GM18511 (cell line): ENCODE results near the gene DPEP3.
"Not testable (repeated sequence)": the region's sequence is repeated elsewhere in the genome, so short reads cannot be mapped to it uniquely, and the experiment has no call there.

Experiments used
- ATAC-seq: cut with Tn5 transposase; IDR thresholded peaks from one replicate; pipeline ENCODE4 v1.9.1; 2021; ENCODE audit warnings: mild to moderate bottlenecking, moderate library complexity; ENCODE audit not compliant: unreplicated experiment

DPEP3 gene

DNA sequence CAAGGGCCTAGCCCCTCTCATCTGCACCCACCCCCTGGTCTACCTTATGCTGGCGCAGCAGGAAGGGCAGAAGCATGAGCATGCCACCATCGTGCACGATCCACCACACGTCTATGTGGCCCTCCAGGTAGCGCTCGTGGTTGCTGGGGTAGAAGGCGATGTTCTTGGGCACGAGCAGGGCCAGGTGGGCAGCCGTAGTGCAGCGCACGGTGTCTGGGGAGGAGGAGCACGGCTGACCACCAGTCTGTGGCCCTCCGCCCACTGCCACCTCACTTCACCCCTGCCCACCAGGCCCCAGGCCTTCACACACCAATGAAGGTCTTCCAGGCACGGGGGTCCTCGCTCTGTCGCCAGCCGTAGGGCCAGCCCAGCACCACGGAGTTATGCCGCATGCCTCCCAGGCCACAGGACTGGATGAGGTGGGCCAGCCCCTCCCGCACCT is 34.1 kb downstream of the DPEP3 start:
- no peak for ATAC-seq

DNA sequence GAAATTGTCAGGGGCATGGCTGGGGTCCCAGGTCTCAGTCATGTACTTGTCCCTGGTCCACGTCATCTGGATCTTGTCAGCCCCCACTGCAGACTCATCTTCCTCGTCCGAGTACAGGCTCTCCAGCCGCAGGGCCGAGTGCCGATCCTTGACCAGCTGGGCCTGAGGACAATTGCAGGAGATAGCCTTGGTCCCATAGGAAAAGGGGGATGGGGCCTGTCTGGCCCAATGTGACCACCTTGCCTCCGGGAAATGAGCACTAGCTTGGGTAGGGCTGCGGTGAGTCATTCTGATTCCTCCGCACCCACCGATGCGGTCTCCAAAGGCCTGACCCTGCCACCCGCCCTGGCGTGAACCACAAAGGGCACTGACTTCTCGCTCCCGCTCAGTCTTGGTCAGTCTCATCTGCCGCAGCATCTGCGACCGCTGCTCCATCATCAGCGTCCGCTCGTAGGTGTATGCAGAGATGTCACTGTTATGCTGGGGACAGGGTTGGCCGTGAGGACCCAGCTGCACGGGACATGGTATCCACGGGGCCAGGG is 34.8 kb downstream of the DPEP3 start:
- ATAC-seq = no peak

DNA sequence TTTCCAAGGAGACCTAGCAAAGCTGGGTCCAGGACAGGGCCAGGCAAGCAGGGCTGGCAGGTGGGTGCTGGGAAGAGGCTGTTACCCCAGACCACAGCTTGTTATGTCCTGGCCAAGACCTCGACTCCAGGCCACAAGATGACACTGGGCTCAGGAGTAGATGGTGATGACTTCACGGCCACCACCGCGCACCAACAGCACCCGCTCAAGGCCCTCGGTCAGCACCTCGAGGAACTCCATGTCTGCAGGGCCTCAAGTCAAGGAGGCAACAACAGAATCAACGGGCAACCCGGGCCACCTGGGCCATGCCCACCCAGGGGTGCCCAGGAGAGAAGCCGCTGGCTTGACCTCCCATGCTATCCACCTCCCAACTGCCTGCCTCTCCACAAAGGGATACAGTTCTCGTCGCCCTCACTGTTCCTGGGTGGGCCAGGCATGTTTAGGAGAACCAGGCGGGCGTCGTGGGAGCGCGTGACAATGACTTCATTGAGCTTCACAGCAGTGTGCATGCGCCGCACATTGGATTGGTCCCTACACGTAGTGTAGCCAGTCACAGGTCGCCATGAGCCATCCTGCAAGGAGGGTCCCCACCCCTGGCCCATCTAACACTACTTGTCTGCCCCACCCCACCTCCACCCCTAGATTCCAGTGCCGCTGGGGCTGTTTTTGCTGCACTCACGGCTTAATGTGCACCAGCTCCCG is 35.5 kb downstream of the DPEP3 start:
- no peak for ATAC-seq

DNA sequence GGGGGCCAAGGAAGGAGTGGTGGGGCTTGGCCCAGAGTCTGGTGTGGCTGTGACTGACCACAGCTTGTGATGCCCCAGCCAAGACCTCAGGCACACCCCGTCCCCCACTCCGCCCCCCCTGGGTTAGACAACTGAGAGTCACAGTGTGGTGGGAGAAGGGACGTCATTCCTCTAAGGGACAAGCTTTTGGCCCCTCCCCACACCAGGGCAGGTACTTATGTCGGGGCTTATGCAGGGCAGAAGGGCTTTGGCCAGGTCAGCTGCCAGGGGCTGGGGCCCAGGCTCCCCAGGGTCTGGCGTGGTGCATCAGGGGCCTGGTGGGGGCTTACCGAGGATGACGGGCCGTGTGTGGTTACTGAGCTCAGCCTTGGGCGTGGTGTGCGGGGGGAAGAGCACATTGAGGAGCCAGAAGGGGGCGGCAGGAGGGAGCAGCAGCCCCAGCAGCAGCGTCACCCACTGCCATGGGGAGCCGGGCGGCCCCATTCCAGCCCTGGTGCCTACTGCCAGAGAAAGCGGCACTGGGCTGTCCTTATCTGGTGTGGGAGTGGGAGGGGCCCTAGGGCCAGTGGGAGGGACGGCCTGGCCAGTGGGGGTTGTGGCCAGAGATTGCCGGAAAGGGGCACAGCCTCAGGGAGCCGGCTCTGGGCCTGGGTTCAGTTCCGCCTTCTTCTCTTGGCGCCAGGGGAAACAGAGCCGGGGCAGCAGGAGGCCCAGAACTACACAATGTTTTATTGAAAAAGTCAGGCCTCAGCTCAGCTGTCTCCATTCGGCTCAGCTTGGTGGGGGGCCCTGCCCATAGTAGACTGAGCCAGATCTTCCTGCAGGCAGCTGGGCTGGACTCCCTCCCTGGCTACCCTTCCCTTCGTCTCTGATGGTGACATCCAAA is 36.4 kb downstream of the DPEP3 start, which contains the start of gene LCAT:
Gene LCAT, minus strand, starts transcription at position 502 of the 886 bp plus-strand sequence. Its CDS starts 19 bp downstream, at position 483.
- ATAC-seq = no peak

DNA sequence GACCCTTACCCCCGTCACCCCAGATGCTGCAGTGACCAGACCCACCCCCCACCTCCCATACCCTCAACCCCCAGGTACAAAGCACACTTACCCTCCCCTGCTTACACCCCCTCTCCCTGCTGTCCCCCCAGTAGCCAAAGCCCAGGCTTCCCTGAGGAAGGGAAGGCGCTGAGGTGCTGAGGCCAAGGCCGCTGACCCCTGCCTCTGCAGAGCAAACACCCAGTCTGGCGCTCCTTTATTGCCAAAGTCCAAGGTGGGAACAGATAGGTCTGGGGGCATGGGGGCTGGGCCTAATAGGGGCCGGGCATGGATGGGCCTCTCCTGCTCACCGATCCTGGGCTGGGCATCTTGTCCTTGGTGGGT is 37.1 kb downstream of the DPEP3 start:
- no peak for ATAC-seq

DNA sequence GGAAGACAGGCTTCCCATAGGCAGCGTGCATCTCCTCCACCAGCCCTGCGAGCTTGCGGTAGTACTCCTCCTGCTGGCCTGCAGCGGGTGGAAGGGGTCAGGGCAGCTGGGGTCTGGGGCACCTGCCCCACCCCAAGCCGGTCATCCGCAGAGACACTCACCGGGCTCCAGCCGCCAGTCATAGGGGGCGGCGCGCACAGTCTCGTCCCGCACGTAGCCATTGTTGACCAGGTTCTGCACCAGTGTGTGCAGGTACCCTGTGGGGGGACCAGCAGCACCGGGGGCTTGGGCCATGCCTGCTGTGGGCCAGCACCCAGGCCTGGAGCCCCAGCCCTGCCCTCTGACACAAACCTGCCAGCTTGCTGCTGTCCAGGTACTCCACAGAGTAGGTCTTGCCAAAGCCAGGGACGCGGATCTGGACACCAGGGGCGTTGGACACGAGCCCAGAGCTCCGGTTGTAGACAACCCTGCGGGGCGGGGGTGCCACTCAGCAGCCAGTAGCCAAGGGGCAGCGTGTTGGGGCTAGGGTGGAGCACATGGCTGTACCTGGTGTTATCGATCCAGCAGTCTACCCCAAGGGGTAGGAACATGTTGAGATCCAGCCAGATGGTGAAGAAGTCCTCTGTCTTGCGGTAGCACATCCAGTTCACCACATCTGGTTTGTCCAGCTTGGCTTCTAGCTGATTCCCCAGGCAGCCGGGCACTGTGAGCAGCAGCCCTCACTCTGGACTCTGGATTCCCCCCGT is 37.6 kb downstream of the DPEP3 start:
- no peak for ATAC-seq

DNA sequence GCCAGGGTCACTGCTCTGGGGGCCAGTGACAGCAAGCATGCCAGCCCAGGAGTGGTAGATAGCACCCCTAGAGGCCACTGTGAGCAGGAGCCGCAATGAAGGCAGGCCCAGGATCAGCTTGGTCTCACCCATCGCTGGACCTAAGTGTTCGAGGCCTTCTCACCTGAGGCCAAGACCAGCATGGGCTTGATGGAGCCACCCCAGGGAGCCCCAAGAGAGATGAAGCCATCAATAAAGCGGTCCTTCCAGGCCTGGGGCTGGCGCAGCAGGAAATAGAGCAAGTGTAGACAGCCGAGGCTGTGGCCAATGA is 38.1 kb downstream of the DPEP3 start:
- no peak for ATAC-seq

DNA sequence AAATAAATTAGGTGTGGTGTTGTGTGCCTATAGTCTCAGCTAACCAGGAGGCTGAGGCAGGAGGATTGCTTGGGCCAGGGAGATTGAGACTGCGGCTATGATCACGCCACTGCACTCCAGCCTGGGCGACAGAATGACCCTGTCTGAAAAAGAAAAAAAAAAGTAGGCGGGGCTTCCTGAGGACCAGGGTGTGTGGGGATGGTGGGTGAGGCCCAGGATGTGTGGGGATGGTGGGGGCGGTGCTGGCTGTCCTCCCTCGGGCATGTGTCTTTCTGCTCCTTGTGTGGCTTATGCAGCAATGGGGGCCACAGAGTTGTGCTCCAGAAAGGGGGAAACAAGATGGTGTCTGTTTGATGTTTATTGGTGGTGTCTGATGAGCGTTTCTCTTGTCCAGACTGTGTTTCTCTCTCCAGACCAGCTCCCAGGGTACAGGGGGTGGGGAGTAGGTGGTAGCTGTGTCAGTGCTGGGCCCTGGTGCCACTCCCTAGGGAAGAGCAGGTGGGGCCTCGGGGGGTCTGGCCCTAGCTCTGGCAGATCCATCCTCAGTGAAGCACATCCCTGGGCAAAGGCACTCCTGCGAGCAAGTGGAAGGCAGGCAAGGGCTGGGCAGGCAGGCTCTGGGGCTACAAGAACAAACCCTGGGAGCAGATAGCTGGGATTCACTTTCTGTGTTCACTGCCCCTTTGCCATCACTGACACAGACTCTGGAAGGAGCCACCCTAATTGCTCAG is 38.7 kb downstream of the DPEP3 start:
- no peak for ATAC-seq

DNA sequence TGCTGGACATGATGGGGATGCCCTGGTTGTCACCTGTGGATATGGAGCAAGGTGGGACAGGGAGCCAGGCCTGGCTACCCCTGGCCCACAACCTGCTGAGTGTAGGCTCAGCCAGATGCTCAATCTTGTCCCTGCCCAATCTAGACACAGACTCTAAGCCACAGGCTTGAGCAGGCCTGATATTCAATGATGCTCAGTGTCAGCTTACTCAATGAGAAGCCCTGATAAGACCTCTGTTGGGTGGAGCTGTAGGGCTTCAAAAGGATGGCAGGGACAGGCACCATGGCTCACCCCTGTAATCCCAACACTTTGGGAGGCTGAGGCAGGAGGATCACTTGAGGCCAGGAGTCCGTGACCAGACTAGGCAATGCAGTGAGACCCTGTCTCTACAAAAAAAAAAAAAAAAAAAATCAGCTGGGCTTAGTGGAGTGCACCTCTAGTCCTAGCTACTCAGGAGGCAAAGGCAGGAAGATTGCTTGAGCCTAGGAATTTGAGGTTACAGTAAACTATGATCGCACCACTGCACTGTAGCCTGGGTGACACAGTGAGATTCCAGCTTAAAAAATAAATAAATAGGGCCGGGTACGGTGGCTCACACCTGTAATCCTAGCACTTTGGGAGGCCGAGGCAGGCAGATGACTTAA is 39.7 kb downstream of the DPEP3 start:
- ATAC-seq = no peak

DNA sequence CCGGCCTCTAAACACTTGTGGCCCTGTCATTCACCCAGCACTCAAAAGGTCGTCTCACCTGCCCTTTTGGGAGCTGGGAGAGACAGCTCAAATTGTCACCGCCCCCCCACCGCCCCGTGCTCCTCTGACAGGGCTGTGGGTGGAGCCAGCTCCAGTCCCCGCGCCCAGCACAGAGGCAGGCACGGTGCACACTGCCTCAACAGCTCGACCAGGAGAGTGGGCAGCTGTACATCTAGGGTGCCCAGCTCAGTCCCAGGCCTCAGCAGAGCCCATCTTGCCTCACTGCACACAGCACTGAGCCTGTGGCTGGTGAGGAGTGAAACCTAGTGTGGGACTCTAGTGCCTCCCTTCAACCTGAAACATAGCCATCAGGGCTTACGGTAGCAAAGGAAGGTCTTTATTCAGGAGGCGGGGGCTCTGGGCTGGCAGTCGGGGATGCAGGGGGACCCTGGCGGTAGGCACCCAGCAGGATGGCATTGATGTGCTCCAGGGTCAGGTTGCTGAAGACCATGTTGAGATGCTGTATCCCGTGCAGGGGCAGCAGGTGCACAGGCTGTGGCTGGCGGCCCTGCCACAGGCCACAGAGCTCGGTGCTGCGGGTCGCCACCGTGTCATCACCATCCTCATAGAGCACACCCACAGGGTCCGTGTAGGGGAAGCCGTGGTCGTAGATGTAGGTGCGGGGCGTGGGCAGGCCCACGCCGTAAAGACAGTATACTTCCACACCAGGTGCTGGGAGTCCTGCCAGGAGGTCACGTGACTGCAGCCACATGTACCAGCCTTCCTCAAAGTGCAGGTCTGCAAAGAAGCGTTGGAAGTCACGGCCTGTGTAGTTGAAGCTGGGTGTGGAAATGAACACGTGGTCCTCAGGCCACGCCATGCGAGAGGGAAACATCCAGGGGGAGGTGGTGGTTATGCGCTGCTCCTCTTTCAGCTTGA is 40.5 kb downstream of the DPEP3 start:
- no peak for ATAC-seq

DNA sequence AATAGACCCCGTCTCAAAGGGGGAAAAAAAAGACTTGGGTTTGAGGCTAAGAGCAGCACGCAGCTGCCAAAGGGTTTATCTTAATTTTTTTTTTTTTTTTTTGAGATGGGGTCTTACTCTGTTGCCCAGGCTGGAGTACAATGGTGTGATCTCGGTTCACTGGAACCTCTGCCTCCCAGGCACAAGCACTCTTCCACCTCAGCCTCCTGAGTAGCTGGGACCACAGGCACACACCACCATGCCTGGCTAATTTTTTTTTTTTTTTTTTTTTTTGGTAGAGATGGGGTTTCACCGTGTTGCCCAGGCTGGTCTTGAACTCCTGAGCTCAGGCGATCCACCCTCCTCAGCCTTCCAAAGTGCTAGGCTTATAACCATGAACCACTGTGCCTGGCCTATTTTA is 42.6 kb downstream of the DPEP3 start:
- ATAC-seq = not testable (repeated sequence)

DNA sequence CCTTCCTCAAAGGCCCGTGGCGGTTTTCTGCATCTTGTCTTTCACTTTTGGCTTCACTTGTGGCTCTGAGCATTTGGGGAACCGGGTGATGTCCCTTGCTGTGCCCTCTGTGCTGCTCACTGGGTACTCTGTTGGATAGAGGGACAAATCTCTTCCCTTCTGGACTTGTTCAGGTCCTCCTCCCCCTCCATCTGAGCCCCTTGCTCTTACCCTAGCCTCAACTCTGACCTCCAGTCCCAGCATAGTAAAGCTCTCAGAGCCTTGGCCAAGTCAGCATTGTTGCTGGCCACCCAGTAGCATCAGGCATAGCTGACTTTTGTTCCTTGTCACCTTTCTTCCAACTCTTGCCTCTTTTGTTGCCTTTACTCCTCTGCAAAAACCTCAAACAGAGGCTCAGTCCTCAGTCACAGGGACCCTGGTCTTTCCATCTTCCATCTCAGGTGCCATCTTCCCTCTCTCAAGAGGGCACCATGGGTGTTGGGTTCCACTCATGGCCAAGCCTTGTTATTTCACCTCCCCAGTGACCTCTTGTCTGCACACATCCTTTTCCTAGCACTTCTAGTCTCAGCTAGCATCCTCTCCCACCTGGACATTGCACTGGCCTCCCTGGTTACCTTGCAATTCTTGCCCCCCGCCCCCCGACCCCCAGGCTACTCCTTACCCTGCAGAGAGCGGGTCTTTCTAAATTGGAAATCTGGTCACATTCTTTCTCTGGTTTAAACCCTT is 43.3 kb downstream of the DPEP3 start:
- peak; percentile 65 for ATAC-seq

DNA sequence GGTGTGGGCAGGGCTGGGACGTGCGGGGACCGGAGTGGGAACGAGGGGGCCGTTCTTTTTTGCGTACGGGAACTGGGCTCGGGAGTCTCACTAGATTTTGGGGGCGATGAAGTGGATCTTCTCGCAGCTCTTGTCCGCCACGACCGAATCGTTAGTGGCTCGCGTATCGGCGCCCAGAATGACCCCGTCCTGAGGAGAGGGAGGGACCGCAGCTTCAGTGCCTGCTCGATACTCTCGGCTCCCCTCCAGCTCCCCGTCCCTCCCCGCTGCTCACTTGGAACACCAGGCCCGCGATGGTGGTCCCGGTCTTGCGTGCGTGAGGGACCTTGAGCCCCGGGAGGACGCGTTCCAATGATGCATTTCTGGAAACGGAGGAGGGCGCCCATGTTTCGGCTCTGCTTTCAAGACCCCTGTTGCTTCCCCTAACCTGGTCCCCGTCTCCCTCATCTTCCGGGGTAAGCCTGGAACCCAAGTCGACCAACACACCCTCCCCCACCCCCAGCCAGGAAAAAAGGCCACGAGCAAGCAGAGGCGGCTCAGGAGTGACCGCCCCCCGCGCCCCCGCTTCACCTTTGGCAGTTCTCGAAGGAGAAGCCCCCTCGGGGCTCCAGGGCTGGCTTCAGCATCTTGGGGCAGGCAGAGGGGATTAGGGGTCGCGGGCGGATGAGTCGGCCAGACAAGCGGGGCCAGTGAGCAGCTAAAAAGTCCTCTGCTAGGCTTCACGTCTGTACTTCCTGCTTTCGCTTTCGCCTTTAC is 44.0 kb downstream of the DPEP3 start, which contains the start of gene PSMB10:
Gene PSMB10, minus strand, starts transcription at position 727 of the 756 bp plus-strand sequence. Its CDS starts 101 bp downstream, at position 626.
- peak; percentile 7 for ATAC-seq

DNA sequence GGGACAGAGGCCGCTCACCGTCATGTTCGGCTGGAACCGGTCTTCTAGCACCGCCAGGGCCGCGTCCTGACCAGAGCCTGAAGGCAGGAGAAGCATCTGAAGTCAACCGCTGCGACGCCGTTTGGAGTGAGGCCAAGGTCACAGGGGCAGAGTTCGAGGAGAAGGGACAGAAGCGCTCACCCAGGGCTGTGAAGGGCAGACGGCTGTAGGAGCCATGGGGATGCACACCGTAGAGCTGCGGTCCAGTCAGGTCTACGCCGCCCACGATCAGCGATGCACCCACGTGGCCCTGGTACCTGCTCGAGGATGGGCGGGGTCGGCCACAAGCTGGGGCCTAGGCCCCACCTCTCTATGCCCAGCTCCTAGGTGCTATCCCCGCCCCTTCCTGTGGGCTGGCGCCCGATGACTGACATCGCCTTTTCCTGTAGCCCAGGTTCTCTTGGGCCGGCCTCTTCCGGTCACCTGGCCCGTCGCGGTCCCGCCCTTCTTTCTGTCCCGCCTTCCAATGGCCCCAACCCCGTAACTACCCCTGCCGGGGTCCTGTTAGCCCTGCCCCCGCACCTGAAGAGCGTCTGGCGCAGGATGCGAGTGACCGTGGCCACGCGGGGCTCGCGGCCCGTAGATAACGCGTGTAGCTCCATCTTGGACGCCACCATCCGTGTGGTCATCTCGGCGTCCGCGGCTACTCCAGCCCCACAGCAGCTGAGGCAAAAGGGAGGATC is 44.7 kb downstream of the DPEP3 start:
- peak; percentile 91 for ATAC-seq

DNA sequence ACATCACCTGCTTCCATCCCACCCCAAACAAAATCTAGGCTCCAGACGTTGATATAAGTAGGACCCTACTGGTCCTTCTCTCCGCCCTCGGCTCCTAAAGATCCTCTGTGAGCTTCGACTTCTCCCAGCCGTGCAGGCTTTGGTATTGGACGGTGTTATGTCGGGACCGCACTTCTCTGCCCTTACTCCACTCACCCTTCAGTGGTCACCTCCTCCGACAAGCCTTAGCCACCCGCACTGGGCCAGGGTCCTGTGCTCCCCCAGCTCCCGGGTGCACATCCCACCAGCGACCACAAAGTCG is 45.2 kb downstream of the DPEP3 start:
- ATAC-seq = no peak

DNA sequence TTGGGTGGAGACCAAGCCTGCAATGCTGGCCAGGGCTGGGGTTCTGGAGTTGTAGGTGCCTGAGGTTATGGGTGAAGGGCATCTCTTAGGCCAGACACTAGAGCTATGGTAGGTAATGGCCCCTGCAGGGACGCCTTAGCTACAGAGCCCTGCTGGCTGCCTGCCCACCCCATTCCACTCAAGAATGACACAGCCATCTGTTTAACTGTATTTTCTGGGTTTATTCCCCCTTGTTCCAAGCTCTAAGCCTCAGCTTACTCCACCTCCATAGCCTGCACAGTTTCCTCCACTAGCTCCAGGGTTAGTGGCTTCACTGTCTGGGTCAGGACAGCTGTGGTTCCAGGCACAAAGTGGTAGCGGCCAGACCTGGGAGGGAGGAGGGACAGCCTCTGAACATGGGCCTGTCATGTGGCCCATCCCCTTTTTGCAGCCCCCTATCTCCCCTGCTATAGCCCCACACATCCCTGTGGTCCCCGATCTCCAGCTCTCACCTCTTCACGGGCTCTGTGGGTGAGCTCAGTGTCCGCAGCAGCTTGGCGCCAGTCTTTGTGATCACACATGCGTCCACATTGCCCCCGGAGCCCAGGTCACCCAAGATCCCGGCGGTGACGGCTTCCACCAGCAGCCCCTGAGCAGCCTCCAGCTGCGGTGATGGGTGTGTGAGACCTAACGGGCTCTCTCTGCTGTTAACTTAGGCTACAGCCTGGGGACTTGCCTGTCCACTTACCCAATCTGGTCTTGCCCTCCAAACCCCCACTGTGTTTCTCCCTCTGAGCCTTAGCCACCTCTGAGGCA is 45.8 kb downstream of the DPEP3 start:
- ATAC-seq = no peak
